Sigmoid colon (tissue), 7 donors: Measurements from ENCODE around the gene GRIK5. TPM values are rescaled to one million over a fixed set of nuclear protein-coding genes. Genes with fewer than 3 reads are reported as not detected.
"Not testable (repeated sequence)": the region's sequence is repeated elsewhere in the genome, so short reads cannot be mapped to it uniquely, and the experiment has no call there.

ENCODE experiments used
- DNase-seq: peaks from one replicate; pipeline ENCODE4 v3.0.0-alpha.2; 2019
- H3K27ac ChIP-seq, 4 donors: fragments of 200-600 bp; sonication (generic); one replicate each; pipeline ENCODE4 v1.5.1; 2016 to 2019; ENCODE audit warnings: mild to moderate bottlenecking in 1 of 4
- H3K27me3 ChIP-seq, 3 donors: fragments of 200-600 bp; sonication (generic); one replicate each; pipeline ENCODE4 v1.5.1; 2019; ENCODE audit warnings: mild to moderate bottlenecking in 1 of 3
- H3K36me3 ChIP-seq, 4 donors: fragments of 200-600 bp; sonication (generic); one replicate each; pipeline ENCODE4 v1.5.1; 2016 to 2019
- H3K4me1 ChIP-seq, 4 donors: fragments of 200-600 bp; sonication (generic); one replicate each; pipeline ENCODE4 v1.5.1; 2017 to 2019
- H3K4me3 ChIP-seq, 4 donors: fragments of 200-600 bp; sonication (generic); one replicate each; pipeline ENCODE4 v1.5.1; 2017 to 2019; ENCODE audit warnings: mild to moderate bottlenecking in 2 of 4, moderate library complexity in 1 of 4
- H3K9me3 ChIP-seq, 4 donors: fragments of 200-600 bp in 3 of 4; sonication (generic) in 3 of 4; one replicate each; pipeline versions ENCODE4 v1.5.1 to v1.6.1; 2013 to 2019
- EP300 ChIP-seq, 4 donors: sonication (generic); formaldehyde crosslinking; IDR thresholded peaks; one replicate each; pipeline ENCODE4 v1.6.1; 2017; ENCODE audit warnings: antibody characterized with exemption in 4 of 4
- POLR2A ChIP-seq, 2 donors: fragments of 450-650 bp; IDR thresholded peaks; one replicate each; pipeline ENCODE4 v1.6.1; 2016; ENCODE audit warnings: antibody characterized with exemption in 2 of 2, mild to moderate bottlenecking in 2 of 2, moderate library complexity in 2 of 2
- POLR2AphosphoS5 ChIP-seq, 4 donors: sonication (generic); formaldehyde crosslinking; IDR thresholded peaks; one replicate each; pipeline ENCODE4 v1.6.1; 2017; ENCODE audit warnings: antibody characterized with exemption in 4 of 4
- WGBS, 2 donors: extraction: QIAGEN DNeasy Blood & Tissue Kit; methylation state at CpG; one replicate each; pipeline ENCODE4 v1.1.7; 2013; 5-methylcytosine and 5-hydroxymethylcytosine counted together
- intact Hi-C: fragments of 100-400 bp; cut with DNase I; formaldehyde crosslinking; loops from one replicate; pipeline ENCODE4 v1.15.1; 2023
- polyA plus RNA-seq, 3 donors: library from polyadenylated mRNA; stranded (reverse); fragments of 200-250 nt; gene quantifications; one replicate each; pipeline ENCODE4 v1.2.3, GENCODE V29; 2013
- total RNA-seq, 4 donors: library from RNA; depleted of rRNA; stranded (reverse); fragments of >200 nt; gene quantifications; one replicate each; pipeline ENCODE4 v1.1.0, GENCODE V29; 2016
- TF ChIP-seq, protein P1 (sequence below), 4 experiments: fragments of 450-650 bp in 3 of 4; fragments of 200-600 bp in 1 of 4; IDR thresholded peaks; one replicate each; pipeline ENCODE4 v1.5.1; 2016 to 2019; ENCODE audit warnings: antibody characterized with exemption in 4 of 4, mild to moderate bottlenecking in 3 of 4, moderate library complexity in 2 of 4
- donor health status: healthy with polysubstance abuse.
- donor health status: Bipolar disorder and iron deficiency.
- donor health status: healthy.

The GRIK5 gene
- total and polyA plus RNA-seq, 7 donors = under 0.01 to 23.3 (median 10.3) TPM; not detected in 1

DNA sequence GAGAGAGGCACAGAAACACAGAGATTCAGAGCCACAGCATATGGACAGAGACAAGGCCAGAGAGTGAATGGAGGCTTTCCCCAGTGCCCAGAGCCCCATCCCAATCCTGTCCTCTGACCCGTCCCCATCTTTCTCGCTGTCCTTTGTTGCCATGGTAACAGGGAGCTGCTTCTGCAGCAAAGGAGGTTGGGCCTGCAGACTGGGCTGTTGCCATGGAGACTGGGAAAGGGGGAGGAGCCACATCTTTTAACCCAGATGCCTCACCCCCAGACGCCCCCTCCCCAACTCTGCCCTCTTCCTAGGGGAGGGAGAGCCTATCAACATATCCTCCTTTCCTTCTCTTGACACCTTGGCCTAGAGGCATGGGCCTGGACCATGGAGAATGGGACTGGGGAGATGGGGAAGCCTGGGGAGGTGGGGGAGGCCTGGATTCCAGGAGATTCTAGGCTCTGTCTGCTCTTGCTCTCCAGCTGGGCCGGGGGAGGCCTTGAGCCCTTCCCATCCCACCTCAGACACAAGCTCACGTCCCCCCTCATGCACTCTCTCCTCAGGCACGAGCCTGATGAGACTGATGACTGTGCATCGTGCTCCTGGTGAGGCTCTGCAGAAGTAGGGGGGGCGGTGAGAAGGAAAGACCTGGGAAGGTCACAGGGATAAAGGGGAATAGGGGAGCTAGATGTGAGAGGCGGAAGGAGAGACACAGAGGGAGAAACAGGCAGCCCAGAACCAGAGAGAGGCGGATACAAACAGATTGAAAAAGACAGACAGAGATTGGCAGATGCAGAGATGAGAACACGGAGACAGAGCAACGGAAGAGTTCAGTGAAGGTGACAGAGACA lies 73.8 kb downstream of the GRIK5 start:
- WGBS, 2 donors = 43 to 44% methylated on average over 12 of the region's 12 CpGs
- TF ChIP-seq, protein P1, sequence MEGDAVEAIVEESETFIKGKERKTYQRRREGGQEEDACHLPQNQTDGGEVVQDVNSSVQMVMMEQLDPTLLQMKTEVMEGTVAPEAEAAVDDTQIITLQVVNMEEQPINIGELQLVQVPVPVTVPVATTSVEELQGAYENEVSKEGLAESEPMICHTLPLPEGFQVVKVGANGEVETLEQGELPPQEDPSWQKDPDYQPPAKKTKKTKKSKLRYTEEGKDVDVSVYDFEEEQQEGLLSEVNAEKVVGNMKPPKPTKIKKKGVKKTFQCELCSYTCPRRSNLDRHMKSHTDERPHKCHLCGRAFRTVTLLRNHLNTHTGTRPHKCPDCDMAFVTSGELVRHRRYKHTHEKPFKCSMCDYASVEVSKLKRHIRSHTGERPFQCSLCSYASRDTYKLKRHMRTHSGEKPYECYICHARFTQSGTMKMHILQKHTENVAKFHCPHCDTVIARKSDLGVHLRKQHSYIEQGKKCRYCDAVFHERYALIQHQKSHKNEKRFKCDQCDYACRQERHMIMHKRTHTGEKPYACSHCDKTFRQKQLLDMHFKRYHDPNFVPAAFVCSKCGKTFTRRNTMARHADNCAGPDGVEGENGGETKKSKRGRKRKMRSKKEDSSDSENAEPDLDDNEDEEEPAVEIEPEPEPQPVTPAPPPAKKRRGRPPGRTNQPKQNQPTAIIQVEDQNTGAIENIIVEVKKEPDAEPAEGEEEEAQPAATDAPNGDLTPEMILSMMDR (IDR thresholded peaks at IDR 0.05) = no peak
- no peak for TF ChIP-seq POLR2AphosphoS5 (IDR thresholded peaks at IDR 0.05)
- no peak for TF ChIP-seq POLR2A (IDR thresholded peaks at IDR 0.05)
- TF ChIP-seq EP300 (IDR thresholded peaks at IDR 0.05) = no peak
- DNase-seq = no peak
- Histone ChIP-seq H3K27me3 (peaks cover 36 to 99% (median 85%) of the 10 kb centered on the region in 3 donors), H3K4me1 (peaks cover 0 to 37% (median 34%) of the 10 kb centered on the region in 4 donors), H3K4me3 (no peak overlapping the region), H3K27ac (no peak overlapping the region), H3K36me3 (no peaks in the 10 kb centered on the region), H3K9me3 (no peaks in the 10 kb centered on the region)
- intact Hi-C loops = no loop called here

DNA sequence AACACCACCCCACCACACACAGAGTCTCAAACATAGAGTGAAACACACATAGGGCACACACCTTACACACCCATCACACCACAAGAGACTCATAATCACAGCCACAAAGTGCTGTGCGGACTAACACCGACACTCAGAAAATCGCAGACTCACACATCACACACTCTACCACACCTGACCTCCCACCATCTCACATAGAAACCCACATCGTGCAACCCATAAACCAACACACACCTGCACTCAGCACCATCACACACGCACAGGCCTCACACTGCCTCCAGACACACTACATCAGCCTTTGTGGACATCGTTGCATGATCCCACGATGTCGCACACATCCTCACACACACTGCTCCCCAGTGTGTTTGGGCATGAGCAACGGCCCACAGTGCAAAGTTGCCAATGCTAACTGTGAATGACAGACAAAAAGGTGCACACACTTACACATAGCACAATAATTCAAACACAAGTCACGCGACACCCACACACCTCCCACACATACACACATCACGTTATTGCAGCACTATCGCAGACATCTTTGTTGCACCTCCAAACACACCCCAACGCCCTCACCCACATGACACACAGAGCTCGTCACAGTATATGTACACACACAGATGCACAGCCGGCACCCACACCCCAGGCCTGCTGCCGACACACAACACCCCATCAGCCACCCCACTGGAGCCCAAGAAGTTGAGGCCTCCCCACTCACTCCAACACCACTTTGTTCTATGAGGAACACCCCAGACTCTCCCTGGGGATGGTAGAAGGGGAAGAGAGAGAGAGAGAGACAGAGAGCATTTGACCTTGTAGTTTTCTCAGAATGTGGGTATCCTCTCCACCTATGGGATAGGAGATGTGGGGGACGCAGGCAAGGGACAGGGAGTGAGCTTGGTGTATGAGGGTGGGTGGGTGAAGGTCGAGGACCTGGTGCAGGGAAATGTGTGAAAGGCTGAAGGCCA lies 74.7 kb downstream of the GRIK5 start:
- no peak overlapping the region for H3K27ac ChIP-seq
- no peaks in the 10 kb centered on the region for H3K36me3 ChIP-seq
- no peak for TF ChIP-seq EP300 (IDR thresholded peaks at IDR 0.05)
- no peak for TF ChIP-seq POLR2AphosphoS5 (IDR thresholded peaks at IDR 0.05)
- TF ChIP-seq, protein P1 (IDR thresholded peaks at IDR 0.05) = no peak
- no peak for TF ChIP-seq POLR2A (IDR thresholded peaks at IDR 0.05)
- H3K4me3 ChIP-seq = no peak overlapping the region
- peaks cover 36 to 98% (median 87%) of the 10 kb centered on the region in 3 donors for H3K27me3 ChIP-seq
- no peak for DNase-seq
- 73 to 81% methylated on average over 19 of the region's 19 CpGs for WGBS, 2 donors
- peaks cover 0 to 37% (median 34%) of the 10 kb centered on the region in 4 donors for H3K4me1 ChIP-seq
- H3K9me3 ChIP-seq = no peaks in the 10 kb centered on the region
- intact Hi-C loops = no loop called here

- no peak for DNase-seq
- H3K27me3 ChIP-seq = peaks cover 36 to 91% (median 83%) of the 10 kb centered on the region in 3 donors
- intact Hi-C loops = no loop called here
- H3K9me3 ChIP-seq = no peaks in the 10 kb centered on the region
- H3K4me3 ChIP-seq = peak overlapping the region in 2 of 4 donors; percentile 37 to 51
- TF ChIP-seq POLR2A (IDR thresholded peaks at IDR 0.05) (no peak), POLR2AphosphoS5 (IDR thresholded peaks at IDR 0.05) (no peak)
- TF ChIP-seq, protein P1 (IDR thresholded peaks at IDR 0.05) = no peak
- 19 to 20% methylated on average over 13 of the region's 13 CpGs for WGBS, 2 donors
- H3K36me3 ChIP-seq = no peaks in the 10 kb centered on the region
- peaks cover 0 to 37% (median 34%) of the 10 kb centered on the region in 4 donors for H3K4me1 ChIP-seq
- no peak overlapping the region for H3K27ac ChIP-seq
Observed at GRCh38 chr19:41994521-41994971, 75.5 kb downstream of the GRIK5 start.

GRCh38 chr19:41993612-41994483 lies 76.2 kb downstream of the GRIK5 start, which contains the start of gene ATP1A3:
ATP1A3 (minus strand) TSS chr19:41994230; CDS start chr19:41994076, 154 bp downstream.
- intact Hi-C loops = no loop called here
- no peaks in the 10 kb centered on the region for H3K36me3 ChIP-seq
- no peak for TF ChIP-seq POLR2AphosphoS5 (IDR thresholded peaks at IDR 0.05)
- no peak for TF ChIP-seq EP300 (IDR thresholded peaks at IDR 0.05)
- TF ChIP-seq, protein P1 (IDR thresholded peaks at IDR 0.05) = no peak
- TF ChIP-seq POLR2A (IDR thresholded peaks at IDR 0.05) = no peak
- H3K4me3 ChIP-seq = peak within 1 kb of the TSS; percentile 3 to 51 (median 31)
- peaks cover 32 to 84% (median 76%) of the 10 kb centered on the region in 3 donors for H3K27me3 ChIP-seq
- H3K27ac ChIP-seq = no peak within 1 kb of the TSS
- H3K9me3 ChIP-seq = no peaks in the 10 kb centered on the region
- 1% methylated on average over 84 of the region's 84 CpGs for WGBS, 2 donors
- no peak for DNase-seq
- peaks cover 0 to 33% (median 30%) of the 10 kb centered on the region in 4 donors for H3K4me1 ChIP-seq

DNA sequence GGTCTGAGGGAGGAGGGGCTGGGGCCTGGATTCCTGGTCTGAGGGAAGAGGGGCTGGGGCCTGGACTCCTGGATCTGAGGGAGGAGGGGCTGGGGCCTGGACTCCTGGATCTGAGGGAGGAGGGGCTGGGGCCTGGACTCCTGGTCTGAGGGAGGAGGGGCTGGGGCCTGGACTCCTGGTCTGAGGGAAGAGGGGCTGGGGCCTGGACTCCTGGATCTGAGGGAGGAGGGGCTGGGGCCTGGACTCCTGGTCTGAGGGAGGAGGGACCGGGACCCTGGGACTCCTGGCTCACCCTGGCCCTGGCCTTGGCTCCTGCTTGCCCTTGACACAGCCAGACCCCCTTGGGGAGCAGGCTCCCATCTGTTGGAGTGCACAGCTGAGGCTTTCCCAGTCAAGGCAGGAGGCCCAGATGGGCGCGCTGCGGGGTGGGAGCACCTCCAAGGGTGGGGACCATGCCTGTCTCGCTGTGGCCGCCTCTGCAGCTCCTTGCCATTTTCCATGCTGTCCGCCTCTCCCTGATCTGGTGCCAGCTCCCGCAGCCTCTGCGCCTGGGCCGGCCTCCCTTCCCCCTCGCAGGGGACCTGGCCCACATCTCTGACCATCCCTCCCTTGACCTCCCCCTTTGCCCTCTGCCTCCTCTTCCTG lies 78.0 kb downstream of the GRIK5 start:
- H3K36me3 ChIP-seq, H3K4me3 ChIP-seq, H3K27ac ChIP-seq, intact Hi-C loops, H3K9me3 ChIP-seq, DNase-seq: not testable (repeated sequence)
- H3K27me3 ChIP-seq = peaks cover 22 to 66% (median 62%) of the 10 kb centered on the region in 3 donors
- WGBS, 2 donors = 73 to 87% methylated on average over 11 of the region's 11 CpGs
- H3K4me1 ChIP-seq = peaks cover 0 to 16% (median 14%) of the 10 kb centered on the region in 4 donors
